Right ventricle myocardium inferior (tissue), 1 donor: Measurements from ENCODE around the gene HNRNPD. TPM values are rescaled to one million over a fixed set of nuclear protein-coding genes. Genes with fewer than 3 reads are reported as not detected.
A peak's percentile ranks its signal among the peaks of the same experiment; 100 is the strongest.
"Not testable (repeated sequence)": the region's sequence is repeated elsewhere in the genome, so short reads cannot be mapped to it uniquely, and the experiment has no call there.

Experiments used
- ATAC-seq: fragments of 200-7000 bp; cut with Tn5 transposase; one replicate; pipeline ENCODE4 v1.9.1; 2020; ENCODE audit warnings: mild to moderate bottlenecking, moderate library complexity
- DNase-seq: peaks from one replicate; pipeline ENCODE4 v3.0.0; 2021; ENCODE audit errors: missing footprints
- intact Hi-C: fragments of 100-400 bp; cut with DNase I; formaldehyde crosslinking; loops from one replicate; pipeline ENCODE4 v1.11.0; 2022
- long read RNA-seq: library from polyadenylated mRNA; unstranded; transcript quantifications from one replicate; pipeline ENCODE4 v2.0.0, GENCODE V29; 2021
- total RNA-seq: library from RNA; stranded (reverse); fragmentation: NEBNext Ultra II Directional; extraction: Animal tissue kit (Norgen Biotek cat#: 25700); gene quantifications from one replicate; pipeline ENCODE4 v1.2.1, GENCODE V29; 2021
- donor health status: DM: no; HTN: yes; CAD: no; lungs with severe emphysema.

HNRNPD gene, protein sequence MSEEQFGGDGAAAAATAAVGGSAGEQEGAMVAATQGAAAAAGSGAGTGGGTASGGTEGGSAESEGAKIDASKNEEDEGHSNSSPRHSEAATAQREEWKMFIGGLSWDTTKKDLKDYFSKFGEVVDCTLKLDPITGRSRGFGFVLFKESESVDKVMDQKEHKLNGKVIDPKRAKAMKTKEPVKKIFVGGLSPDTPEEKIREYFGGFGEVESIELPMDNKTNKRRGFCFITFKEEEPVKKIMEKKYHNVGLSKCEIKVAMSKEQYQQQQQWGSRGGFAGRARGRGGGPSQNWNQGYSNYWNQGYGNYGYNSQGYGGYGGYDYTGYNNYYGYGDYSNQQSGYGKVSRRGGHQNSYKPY
- total RNA-seq = 111 TPM
- long read RNA-seq, transcript HNRNPD-203 (8 exons, 1,585 nt) = major isoform, 51 of 92 reads
- long read RNA-seq, transcript HNRNPD-201 (9 exons, 3,033 nt) = minor isoform, 24 of 92 reads
- long read RNA-seq, partial matches to known transcripts = 4 of 92 reads
- long read RNA-seq, other reads (novel, unspliced or antisense) = 13 of 92 reads

DNA sequence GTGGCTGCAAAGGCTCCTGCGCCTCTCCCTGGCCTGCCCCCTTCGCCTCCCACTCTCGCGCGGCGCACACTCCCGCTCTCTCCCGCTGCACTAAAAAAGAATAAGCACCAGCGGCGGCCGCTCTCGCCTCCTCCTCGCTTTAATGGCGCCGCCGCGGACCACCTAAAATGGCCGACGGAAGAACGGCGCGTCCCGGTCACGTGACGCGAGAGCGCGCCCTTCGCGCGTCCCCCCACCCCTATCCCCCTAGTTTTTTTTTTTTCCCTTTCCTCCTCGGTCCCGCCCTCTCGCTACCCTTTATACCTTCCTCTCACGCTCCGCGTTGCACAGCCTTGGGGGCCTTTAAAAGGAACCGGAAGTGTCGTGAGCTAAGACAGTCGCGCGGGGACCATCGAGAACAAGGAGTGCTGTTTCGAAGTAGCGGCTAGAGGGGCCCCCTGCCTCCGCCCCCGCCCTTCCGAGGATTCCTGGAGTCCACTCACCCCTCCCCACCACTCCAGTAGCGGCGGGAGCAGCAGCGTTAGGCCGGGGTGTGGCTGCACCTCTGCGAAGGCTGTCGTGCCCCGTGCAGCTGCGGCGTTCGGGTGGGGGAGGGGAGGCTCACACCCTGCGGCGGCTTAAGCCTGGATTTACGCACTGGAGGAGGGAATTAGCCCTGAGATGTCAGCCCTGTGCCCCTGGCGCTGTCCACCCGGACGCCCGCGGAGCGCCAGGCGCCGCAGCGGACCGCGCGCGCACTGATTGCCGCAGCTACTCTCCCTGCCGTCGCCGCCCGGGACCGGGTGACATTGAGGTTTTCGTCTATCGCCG lies at the start of gene HNRNPD:
Gene HNRNPD, minus strand, starts transcription at position 176 of the 810 bp plus-strand sequence. CDS start 313 bp downstream, outside the sequence.
- intact Hi-C loops = loop anchor here (1.0 to 10.0 kb wide), 3 partner anchors 55 to 641 kb away; partner anchors contain the start of gene LIN54
- ATAC-seq (peak; percentile 98), DNase-seq (peak; percentile 98)

DNA sequence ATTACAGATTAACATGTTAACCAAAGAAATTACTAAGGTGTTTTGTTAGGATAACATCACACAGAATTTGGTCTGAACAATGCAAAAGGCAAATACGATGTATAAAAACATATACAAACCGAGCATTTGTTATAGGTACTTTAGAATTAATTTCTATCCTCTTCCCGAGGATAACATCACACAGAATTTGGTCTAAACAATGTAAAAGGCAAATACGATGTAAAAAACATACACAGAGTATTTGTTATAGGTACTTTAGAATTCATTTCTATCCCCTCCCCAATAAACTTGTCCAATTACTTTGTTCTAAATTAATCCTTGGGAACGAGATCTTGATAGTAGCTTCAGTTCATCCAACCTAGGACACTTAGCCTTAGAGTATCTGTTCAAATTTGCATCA lies 48.8 kb upstream of the HNRNPD start:
- ATAC-seq (no peak), DNase-seq (no peak)
- intact Hi-C loops = no loop called here

DNA sequence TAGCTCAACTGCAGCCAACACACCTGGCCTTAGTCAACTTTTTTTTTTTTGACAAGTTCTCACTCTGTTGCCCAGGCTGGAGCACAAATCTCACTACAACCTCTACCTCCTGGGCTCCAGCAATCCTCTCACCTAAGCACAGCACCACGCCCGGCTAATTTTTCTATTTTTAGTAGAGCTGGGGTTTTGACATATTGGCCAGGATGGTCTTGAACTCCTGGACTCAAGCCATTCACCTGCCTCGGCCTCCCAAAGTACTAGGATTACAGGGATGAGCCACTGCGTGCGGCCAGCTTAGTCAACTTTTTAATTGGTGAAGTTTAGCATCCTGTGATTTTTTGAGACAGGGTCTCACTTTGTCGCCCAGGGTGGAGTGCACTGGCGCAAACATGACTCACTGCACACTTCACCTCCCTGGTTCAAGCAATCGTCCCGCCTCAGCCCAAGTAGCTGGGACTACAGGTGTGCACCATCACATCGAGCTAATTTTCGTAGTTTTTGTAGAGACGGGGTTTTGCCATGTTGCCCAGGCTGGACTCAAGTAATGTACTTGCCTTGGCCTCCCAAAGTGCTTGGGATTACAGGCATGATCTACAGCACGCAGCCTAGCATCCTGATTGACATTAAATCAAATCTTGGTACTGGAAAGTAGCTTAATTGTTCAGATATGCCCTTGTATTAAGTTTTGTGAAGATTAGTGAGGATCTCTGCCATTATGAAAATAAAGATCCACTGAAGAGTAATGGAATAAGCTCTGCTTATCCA lies 48.2 kb upstream of the HNRNPD start:
- intact Hi-C loops = no loop called here
- ATAC-seq = peak; percentile 23
- no peak for DNase-seq

DNA sequence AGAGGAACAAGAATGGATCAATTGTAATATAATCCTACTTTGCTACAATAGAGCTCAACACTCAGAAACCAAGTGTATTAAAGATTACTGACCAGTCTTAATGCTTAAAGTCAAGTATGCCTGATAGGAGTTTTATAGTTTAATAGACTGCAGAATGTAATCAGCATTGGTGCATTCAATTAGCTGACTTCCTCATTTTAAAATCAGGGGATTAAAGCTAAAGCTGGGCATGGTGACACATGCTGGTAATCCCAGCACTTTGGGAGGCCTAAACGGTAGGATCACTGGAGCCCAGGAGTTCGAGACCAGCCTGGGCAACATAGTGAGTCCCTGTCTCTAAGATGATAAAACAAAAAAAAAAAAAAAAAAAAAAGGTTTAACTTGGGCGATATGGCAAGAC lies 45.7 kb upstream of the HNRNPD start:
- intact Hi-C loops = no loop called here
- DNase-seq (no peak), ATAC-seq (no peak)

DNA sequence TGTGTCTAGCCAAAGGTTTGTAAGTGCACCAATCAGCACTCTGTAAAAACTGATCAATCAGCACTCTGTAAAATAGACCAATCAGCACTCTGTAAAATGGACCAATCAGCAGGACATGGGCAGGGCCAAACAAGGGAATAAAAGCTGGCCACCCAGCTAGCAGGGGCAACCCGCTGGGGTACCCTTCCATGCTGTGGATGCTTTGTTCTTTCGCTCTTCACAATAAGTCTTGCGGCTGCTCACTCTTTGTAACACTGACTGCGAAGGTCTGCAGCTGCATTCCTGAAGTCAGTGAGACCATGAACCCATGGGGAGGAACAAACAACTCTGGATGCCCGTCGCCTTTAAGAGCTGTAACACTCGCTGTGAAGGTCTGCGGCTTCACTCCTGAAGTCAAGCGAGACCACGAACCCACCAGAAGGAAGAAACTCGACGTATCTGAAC lies 42.2 kb upstream of the HNRNPD start:
- no peak for ATAC-seq
- no peak for DNase-seq
- intact Hi-C loops = no loop called here

DNA sequence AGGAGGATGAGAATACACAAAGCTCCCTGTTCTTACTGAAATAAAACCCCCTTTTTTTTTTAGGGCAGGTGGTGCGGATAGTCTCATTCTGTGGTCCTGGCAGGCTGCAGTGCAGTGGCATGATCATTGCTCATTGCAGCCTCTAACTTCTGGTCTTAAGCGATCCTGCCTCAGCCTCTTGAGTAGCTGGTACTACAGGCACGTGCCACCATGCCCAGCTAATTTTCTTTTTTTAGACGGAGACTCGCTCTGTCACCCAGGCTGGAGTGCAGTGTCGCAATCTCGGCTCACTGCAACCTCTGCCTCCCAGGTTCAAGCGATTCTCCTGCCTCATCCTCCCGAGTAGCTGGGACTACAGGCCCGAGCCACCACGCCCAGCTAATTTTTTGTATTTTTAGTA lies 41.3 kb upstream of the HNRNPD start:
- DNase-seq, intact Hi-C loops, ATAC-seq: not testable (repeated sequence)

DNA sequence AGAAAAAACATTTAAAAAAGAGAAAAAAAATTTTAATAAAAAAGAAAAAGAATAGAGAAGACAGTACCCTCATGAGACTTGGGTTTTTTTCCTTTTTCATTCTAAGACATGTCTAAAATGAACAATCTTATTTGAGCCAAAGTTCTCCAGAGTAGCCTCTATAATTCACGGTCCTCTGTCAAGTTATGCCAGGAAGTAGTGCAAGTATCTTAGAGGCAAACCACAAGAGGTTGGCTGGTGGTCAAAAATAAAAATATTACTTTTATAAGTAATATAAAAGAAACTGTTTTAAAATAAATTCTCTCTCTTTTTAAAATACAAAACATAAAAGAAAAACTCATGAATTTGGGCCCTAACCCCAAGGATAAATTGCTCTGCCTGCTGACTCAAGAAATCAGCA lies 29.9 kb upstream of the HNRNPD start:
- no peak for ATAC-seq
- DNase-seq = no peak
- intact Hi-C loops = no loop called here

DNA sequence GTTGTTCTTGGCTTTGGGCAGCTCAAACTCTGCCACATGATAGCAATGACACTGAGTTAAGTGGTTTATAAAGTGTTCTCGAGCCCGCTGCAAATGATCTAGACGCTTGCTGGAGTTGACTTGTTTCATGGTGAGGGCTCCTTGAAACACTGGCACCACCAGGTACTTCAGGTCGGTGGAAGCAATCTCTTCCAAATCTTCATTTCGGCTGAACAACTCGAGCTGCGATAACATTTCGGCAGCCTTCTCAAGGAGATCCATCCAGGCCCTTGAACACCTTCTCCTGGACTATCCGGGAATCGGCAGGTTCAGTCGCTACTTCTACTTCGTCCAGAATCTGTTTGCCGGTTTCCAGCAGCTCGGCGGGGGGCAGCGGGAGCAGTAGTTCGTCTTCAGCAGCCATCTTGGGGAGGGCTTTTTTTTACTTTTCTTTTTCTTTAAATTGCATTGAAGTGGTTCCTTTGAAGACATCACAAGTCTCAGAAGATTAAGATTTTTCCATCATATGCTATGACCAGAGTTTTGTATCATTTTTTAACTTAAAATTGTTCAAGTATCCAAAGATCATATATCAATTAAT lies 28.5 kb upstream of the HNRNPD start:
- DNase-seq = no peak
- ATAC-seq = no peak
- intact Hi-C loops = no loop called here

DNA sequence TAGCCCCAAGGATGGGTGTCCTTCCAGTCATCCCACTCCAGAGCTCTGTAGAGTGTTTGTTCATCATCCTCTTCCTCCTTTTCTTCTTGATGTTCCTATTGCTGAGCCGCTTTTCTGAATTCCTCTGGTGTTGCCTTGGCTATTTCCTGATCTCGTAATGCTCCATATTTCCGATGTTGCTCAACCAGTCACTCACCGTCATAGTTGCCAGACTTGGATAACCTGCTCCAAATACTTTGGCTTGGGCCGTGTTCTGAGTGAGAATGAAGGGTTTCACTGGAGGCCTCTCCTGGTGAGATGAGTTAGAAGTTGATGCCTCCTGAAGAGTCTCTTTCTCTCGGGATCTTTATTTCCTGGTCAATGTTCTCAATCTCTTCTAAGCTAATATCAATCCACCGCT lies 27.8 kb upstream of the HNRNPD start:
- intact Hi-C loops = no loop called here
- DNase-seq (no peak), ATAC-seq (no peak)

DNA sequence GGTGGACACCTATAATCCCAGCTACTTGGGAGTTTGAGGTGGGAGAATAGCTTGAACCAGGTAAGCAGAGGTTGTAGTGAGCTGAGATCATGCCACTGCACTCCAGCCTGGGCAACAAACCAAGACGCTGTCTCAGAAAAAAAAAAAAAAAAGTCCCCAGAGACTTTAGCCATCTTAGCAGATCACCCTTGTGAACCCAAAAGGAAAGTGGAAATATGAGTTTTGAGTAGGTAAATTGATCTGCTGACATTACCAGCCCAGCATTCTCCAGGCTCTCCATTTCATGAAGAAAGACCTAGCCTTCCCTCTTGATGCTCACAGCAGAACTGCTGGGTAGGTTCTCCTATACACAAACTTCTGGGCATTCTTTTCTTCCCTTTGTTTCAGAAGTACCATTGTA lies 24.5 kb upstream of the HNRNPD start:
- ATAC-seq (no peak), DNase-seq (no peak)
- intact Hi-C loops = no loop called here

DNA sequence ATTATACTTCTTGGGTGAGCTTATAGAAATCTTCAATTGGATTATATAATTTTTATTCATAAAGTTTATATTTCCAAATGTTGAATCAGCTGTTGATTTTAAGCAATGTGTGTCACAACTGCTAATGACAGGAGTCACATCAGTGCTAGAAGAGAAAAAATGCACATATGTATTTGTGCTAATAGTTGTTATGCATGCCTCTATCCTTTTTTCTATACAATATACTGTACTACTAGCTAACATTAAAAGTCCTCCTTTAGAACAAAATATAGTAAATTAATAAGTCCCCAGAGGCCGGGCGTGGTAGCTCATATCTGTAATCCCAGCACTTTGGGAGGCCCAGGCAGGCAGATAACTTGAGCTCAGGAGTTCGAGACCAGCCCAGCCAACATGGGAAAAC lies 23.7 kb upstream of the HNRNPD start:
- no peak for ATAC-seq
- intact Hi-C loops = no loop called here
- DNase-seq = no peak

DNA sequence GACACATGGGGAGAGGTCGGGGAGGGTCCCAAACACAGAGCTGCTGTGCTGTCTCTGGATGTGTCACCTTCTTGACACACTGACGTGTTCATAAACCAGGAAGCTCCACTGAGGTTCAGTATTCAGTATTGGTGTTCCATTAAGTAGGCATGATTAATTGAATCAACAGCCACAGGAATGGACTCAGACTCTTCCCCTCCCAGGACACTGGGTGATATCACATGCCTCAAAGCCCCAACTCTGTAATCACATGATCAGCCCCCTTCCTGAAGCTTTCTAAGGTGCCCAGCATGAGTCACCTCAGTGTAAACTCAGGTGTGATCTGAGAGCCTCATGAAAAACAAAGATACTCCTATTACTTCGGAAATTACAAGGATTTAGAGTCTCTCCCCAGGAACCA lies 21.1 kb upstream of the HNRNPD start:
- ATAC-seq (no peak), DNase-seq (no peak)
- intact Hi-C loops = no loop called here

DNA sequence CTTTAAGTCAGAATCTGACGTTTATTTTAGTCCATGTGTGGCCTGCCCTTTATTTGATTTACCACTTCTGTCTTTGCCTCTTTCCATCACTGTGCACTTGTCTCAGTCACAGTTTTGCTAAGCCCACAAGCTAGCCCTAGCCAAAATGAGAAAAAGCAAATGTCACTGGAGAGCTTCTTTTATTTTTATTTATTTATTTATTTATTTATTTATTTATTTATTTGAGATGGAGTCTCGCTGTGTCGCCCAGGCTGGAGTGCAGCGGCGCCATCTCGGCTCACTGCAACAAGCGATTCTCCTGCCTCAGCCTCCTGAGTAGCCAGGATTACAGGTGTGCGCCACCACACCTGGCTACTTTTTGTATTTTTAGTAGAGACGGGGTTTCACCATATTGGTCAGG lies 16.3 kb upstream of the HNRNPD start:
- intact Hi-C loops, ATAC-seq, DNase-seq: not testable (repeated sequence)

DNA sequence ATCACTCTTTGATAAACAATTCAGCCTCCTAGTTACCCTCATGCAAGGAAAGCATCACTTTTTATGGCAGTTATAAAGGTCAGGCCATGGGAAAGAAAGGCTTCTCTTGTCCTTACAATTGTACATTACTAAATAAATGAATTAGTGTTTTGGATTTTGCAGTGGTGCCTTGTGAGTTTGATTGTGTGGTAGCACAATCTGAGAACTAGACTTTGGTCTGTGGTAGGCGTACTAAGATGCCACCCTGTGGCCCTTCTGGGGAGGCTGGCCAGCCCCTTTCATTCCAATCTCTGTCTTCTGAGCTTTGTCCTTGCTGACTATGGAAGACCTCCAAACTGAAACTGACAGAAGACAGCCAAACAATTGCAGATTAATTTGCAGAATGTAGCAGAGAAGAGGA lies 14.6 kb upstream of the HNRNPD start:
- ATAC-seq = no peak
- no peak for DNase-seq
- intact Hi-C loops = no loop called here

DNA sequence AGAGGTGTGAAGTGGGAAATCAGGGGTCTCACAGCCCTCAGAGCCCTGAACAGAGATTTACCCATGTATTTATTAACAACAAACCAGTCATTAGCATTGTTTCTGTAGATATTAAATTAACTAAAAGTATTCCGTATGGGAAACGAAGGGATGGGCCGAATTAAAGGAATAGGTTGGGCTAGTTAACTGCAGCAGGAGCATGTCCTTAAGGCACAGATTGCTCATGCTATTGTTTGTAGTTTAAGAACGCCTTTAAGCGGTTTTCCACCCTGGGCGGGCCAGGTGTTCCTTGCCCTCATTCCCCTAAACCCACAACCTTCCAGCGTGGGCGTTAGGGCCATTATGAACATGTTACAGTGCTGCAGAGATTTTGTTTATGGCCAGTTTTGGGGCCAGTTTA lies 12.5 kb upstream of the HNRNPD start:
- intact Hi-C loops, DNase-seq, ATAC-seq: not testable (repeated sequence)

DNA sequence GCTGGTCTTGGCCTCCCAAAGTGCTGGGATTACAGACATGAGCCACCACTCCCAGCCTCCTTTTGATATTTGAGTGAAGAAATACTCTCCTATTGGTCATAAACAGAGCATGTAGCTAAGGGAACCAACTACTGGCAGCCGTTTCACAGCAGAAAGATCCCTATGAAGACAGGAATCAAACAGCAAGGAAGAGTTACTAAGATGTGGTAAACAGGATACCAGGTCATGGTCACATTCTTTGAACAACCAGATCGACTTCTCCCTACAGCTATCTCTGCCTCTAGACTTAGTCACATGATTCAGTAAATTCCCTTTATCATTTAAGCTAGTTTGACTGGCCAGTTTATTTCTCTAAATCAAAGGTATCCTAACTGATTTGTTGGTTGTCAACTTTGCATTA lies 9.0 kb upstream of the HNRNPD start:
- no peak for DNase-seq
- intact Hi-C loops = no loop called here
- no peak for ATAC-seq

DNA sequence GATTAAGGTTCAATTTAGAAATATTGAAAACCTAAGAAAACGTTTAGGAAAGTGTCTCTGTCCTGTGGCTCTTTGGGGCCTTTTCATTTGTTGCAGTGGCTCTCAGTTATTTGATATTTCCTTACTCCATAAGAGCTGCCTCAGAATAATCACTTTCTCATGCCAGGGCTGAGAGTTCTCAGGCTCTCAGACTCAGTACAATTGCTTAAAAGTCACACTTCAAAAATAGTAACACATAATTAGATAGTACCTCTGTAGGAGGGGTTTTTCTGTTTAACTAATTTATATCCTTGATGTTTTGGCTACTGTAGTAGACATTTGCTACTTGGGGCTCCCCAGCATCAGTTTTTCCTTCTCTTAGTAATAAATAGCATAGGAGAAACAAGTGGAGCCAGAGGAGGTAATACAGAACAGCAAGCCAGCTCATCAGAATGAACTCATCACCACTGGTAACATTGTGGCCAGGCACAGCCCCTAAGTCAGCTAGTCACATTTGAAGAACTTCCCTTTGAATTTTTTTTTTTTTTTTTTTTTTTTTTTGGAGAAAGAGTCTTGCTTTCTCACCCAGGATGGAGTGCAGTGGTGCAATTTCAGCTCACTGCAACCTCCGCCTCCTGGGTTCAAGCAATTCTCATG lies 8.0 kb upstream of the HNRNPD start:
- no peak for DNase-seq
- intact Hi-C loops = no loop called here
- ATAC-seq = peak; percentile 45

DNA sequence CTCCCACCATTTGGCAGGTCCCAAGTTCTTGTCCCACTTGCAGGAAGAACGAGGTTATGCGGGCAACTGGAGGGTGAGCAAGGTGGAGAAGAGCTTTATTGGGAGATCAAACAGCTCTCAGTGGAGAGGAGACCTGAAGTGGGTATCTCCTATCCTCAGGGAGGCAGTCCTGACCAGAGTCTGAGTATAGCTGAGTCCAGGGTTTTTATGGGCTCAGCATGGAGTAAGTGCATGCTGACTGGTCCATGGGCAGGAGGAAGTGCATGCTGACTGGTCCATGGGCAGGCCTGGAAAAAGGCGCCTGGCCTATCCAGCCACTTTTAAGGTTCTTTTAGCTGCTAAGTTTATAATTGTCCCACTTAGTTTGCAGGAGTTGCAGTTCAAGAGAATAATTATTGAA lies 7.4 kb upstream of the HNRNPD start:
- intact Hi-C loops = no loop called here
- DNase-seq (no peak), ATAC-seq (peak; percentile 26)
